ENCODE measurements around the gene MROH7. TPM values are rescaled to one million over a fixed set of nuclear protein-coding genes. Genes with fewer than 3 reads are reported as not detected.

MROH7 gene
- polyA plus RNA-seq, 3 donors = 1.1 TPM; not detected in 2

- Histone ChIP-seq H3K36me3 (replicated peaks in 1 of 2; ENCODE audit: control insufficient read depth in 1 of 2, insufficient read depth in 2 of 2, low read length in 2 of 2) (peaks cover 0 to 2% of the 10 kb centered on the region in 2 donors), H3K27ac (ENCODE audit: low read depth in 1 of 2, low read length in 2 of 2) (no peak overlapping the region), H2AFZ (ENCODE audit: insufficient read depth, low read depth, low read length, poor library complexity, severe bottlenecking) (no peak overlapping the region), H3K4me1 (ENCODE audit: control insufficient read depth in 1 of 2, insufficient read depth in 2 of 2, low read length in 2 of 2) (no peaks in the 10 kb centered on the region), H3K27me3 (ENCODE audit: control insufficient read depth in 2 of 2, insufficient read depth in 2 of 2, low read length in 2 of 2) (no peaks in the 10 kb centered on the region), H3K79me2 (ENCODE audit: insufficient read depth, low read length) (no peaks in the 10 kb centered on the region), H3K4me3 (replicated peaks in 1 of 3; ENCODE audit: low read depth in 2 of 3, low read length in 3 of 3) (no peak overlapping the region), H3K9ac (ENCODE audit: insufficient read depth, low read length, poor library complexity, severe bottlenecking) (no peak overlapping the region), H3K9me3 (replicated peaks in 1 of 2; ENCODE audit: control insufficient read depth in 1 of 2, insufficient read depth in 1 of 2, low read length in 2 of 2) (no peaks in the 10 kb centered on the region), H3K4me2 (replicated peaks; ENCODE audit: extremely low read depth, low read length, poor library complexity, severe bottlenecking) (no peak overlapping the region), H4K20me1 (ENCODE audit: insufficient read depth, low read length) (no peaks in the 10 kb centered on the region)
- Mint-ChIP-seq H3K27ac (no peak overlapping the region), H3K36me3 (peaks cover 10 to 27% of the 10 kb centered on the region in 2 donors), H3K4me1 (peaks cover 2% of the 10 kb centered on the region), H3K9me3 (no peaks in the 10 kb centered on the region), H3K4me3 (no peak overlapping the region), H3K27me3 (ENCODE audit: low read depth in 3 of 3) (no peaks in the 10 kb centered on the region)
- no peak for DNase-seq
- WGBS (ENCODE audit: insufficient coverage) = 100% methylated on average over 1 of the region's 6 CpGs
- TF ChIP-seq, protein P1, sequence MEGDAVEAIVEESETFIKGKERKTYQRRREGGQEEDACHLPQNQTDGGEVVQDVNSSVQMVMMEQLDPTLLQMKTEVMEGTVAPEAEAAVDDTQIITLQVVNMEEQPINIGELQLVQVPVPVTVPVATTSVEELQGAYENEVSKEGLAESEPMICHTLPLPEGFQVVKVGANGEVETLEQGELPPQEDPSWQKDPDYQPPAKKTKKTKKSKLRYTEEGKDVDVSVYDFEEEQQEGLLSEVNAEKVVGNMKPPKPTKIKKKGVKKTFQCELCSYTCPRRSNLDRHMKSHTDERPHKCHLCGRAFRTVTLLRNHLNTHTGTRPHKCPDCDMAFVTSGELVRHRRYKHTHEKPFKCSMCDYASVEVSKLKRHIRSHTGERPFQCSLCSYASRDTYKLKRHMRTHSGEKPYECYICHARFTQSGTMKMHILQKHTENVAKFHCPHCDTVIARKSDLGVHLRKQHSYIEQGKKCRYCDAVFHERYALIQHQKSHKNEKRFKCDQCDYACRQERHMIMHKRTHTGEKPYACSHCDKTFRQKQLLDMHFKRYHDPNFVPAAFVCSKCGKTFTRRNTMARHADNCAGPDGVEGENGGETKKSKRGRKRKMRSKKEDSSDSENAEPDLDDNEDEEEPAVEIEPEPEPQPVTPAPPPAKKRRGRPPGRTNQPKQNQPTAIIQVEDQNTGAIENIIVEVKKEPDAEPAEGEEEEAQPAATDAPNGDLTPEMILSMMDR (IDR thresholded peaks at IDR 0.05) = no peak
- intact Hi-C loops (cut with micrococcal nuclease) = no loop called here
Observed at GRCh38 chr1:54603241-54603640, 38.3 kb upstream of the MROH7 start.

GRCh38 chr1:54604051-54604450, 37.5 kb upstream of the MROH7 start:
- no peak for DNase-seq
- no peak overlapping the region for H3K27ac ChIP-seq (ENCODE audit: low read depth in 1 of 2, low read length in 2 of 2)
- WGBS (ENCODE audit: insufficient coverage) = 80% methylated on average over 2 of the region's 7 CpGs
- peaks cover 2% of the 10 kb centered on the region for H3K4me1 Mint-ChIP-seq
- no peaks in the 10 kb centered on the region for H3K4me1 ChIP-seq (ENCODE audit: control insufficient read depth in 1 of 2, insufficient read depth in 2 of 2, low read length in 2 of 2)
- H2AFZ ChIP-seq (ENCODE audit: insufficient read depth, low read depth, low read length, poor library complexity, severe bottlenecking) = no peak overlapping the region
- H3K9ac ChIP-seq (ENCODE audit: insufficient read depth, low read length, poor library complexity, severe bottlenecking) = no peak overlapping the region
- no peaks in the 10 kb centered on the region for H4K20me1 ChIP-seq (ENCODE audit: insufficient read depth, low read length)
- peak overlapping the region in 2 of 7 donors; percentile 59 to 61 for H3K27ac Mint-ChIP-seq
- H3K79me2 ChIP-seq (ENCODE audit: insufficient read depth, low read length) = no peaks in the 10 kb centered on the region
- TF ChIP-seq, protein P1 (IDR thresholded peaks at IDR 0.05) = no peak
- H3K4me2 ChIP-seq (replicated peaks; ENCODE audit: extremely low read depth, low read length, poor library complexity, severe bottlenecking) = no peak overlapping the region
- peaks cover 0 to 2% of the 10 kb centered on the region in 2 donors for H3K36me3 ChIP-seq (replicated peaks in 1 of 2; ENCODE audit: control insufficient read depth in 1 of 2, insufficient read depth in 2 of 2, low read length in 2 of 2)
- H3K27me3 ChIP-seq (ENCODE audit: control insufficient read depth in 2 of 2, insufficient read depth in 2 of 2, low read length in 2 of 2) = no peaks in the 10 kb centered on the region
- H3K4me3 ChIP-seq (replicated peaks in 1 of 3; ENCODE audit: low read depth in 2 of 3, low read length in 3 of 3) = no peak overlapping the region
- intact Hi-C loops (cut with micrococcal nuclease) = no loop called here
- no peaks in the 10 kb centered on the region for H3K27me3 Mint-ChIP-seq (ENCODE audit: low read depth in 3 of 3)
- H3K36me3 Mint-ChIP-seq = peaks cover 10 to 32% of the 10 kb centered on the region in 2 donors
- H3K9me3 Mint-ChIP-seq = no peaks in the 10 kb centered on the region
- H3K9me3 ChIP-seq (replicated peaks in 1 of 2; ENCODE audit: control insufficient read depth in 1 of 2, insufficient read depth in 1 of 2, low read length in 2 of 2) = no peaks in the 10 kb centered on the region
- H3K4me3 Mint-ChIP-seq = no peak overlapping the region
